HG02885 (cell line): ENCODE data around the gene HDAC3.
"Not testable (repeated sequence)": the region's sequence is repeated elsewhere in the genome, so short reads cannot be mapped to it uniquely, and the experiment has no call there.

Experiments used
- ATAC-seq: cut with Tn5 transposase; IDR thresholded peaks from one replicate; pipeline ENCODE4 v1.9.1; 2021; ENCODE audit warnings: mild to moderate bottlenecking; ENCODE audit not compliant: unreplicated experiment, poor library complexity

The HDAC3 gene

GRCh38 chr5:141636106-141636412 is 590 bp downstream of the HDAC3 start:
- no peak for ATAC-seq

DNA sequence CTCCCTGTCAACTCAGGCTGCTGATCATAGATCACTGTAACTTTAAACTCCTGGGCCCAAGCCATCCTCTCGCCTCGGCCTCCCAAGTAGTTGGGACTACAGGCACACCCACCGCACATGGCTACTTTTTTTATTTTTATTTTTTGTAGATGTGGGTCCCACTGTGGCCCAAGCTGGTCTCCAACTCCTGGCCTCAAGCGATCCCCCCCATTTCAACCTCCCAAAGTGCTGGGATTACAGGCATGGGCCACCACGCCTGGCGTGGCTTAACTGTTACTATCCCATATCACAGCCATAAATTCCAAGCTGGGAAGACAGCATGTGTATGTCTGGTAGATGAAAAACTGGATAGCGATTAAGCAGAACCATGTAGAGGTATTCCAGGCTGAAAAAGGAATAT is 1.0 kb downstream of the HDAC3 start:
- no peak for ATAC-seq

DNA sequence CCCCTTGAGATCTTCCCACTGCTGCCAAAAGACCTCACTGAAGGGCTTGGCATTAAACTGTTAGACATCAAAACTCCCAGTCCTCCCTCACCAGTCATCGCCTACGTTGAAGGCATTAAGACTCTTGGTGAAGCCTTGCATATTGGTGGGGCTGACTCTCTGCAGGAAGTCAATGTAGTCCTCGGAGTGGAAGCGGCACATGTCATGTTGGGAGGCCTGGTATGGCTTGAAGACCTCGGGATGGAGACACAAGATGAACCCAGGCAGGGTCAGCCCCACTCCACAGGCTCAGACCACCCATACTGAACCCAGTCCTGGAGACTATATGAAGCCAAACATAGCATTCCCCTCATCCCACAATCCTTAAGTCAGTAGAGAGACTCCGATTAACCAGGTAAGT is 1.9 kb downstream of the HDAC3 start:
- ATAC-seq, result no peak

DNA sequence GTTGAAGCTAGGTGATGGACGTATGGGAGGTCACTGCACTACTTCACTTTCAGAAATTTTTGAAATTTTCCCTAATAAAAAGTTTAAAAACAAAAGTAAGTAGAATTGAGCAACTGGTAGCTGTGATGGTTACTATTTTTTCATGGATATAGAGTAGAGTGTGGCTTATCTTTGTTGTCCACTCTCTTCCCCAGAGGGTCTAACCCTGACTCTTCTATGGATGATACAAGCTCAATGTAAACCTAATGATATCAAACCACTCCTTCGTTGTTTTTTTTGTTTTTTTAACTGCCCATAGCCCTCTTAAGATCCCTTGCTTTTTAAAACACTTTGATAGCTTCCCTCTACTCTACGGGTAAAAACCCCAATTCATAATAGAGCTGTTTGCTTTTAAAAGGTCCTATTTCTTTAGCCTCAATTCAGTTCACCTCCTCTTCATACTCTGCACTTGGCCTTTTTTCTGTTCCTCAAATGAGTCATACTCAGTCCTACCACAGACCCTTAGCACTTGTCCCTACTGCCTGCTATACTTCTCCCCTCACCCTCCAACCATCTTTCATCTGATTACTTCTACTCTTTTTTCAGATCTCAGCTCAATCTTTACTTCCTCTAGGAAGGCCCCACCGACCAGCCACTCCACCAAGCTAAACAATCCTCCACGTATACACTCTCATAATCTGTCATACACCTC is 2.6 kb downstream of the HDAC3 start:
- peak; percentile 74 for ATAC-seq

DNA sequence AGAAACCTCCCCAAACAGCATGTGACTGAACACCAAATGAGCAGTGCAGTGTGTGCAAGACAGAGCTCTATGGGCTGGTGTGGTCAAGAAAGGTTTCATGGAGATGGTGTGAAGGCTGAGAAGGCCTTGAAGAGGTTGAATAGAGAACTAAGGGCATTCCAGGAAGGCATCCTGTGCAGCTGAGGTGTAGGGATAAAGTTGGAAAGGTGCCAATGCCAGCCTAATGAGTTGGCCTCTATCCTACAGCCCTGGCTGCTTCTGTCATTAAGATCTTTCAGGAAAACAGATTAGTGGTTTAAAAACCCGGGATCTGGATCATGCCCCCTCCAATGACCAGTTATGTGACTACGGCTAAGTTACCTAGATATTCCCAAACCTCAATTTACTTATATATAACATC is 4.0 kb downstream of the HDAC3 start:
- no peak for ATAC-seq

DNA sequence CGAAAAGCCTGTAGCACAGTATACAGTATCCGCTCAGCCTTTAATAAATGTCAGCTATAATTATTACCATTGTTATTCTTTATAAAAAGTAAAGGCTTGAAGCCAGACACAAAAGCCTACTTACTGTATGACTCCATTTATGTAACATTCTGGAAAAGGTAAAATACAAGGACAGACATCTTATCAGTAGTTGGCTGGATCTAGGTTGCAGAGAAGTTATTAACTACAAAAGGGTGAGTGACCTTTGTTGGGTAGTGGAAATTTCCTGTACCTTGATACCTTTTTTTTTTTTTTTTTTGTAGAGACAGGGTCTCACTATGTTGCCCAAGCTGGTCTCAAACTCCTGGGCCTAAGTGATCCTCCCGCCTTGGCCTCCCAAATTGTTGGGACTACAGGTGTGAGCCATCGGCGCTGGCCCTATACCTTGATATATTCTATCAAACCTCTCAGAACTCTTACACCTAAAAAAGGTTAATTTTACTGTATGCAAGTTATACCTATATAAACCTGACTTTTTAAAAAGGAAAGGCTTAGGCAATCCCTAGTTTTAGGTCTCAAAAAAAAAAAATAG is 6.0 kb downstream of the HDAC3 start:
- no peak for ATAC-seq

DNA sequence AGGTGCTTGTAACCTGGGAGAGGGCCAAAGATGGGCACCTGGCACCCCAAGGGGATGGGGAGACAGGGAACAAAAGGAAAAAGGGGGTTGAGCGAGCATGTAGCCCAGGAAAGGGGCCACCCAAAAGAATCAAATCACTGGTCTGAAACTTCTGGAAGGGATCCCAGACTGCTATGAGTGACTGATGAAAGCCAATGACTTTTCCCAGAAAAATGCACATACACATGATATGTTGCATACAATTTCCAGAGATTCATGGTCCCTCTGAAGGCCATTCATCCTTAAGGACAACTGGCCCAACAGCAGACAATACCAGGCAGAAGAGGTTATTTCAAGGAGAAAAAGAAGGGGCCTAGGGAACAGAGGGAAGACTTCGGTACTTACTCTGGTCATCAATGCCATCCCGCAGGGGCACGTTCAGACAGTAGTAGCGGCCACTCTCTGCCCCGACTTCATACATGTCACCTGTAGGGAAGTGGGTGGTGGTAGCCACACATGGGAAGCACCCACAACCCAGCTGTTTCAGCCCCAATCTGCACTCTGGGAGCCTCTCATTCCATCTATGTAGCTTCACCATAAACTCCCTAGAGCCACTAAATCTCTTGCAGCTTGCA is 8.4 kb downstream of the HDAC3 start:
- no peak for ATAC-seq

- no peak for ATAC-seq
Observed at GRCh38 chr5:141623611-141624010, 13.0 kb downstream of the HDAC3 start.

- ATAC-seq, result peak; percentile 67
Observed at GRCh38 chr5:141623186-141623585, 13.5 kb downstream of the HDAC3 start.

- peak; percentile 83 for ATAC-seq
Observed at GRCh38 chr5:141618804-141619554, 17.7 kb downstream of the HDAC3 start, which contains the start of gene DIAPH1. Gene DIAPH1, minus strand, starts transcription at chr5:141619000. Its CDS starts 86 bp downstream, at chr5:141618914.

GRCh38 chr5:141618030-141618803 is 18.4 kb downstream of the HDAC3 start:
- peak; percentile 28 for ATAC-seq

DNA sequence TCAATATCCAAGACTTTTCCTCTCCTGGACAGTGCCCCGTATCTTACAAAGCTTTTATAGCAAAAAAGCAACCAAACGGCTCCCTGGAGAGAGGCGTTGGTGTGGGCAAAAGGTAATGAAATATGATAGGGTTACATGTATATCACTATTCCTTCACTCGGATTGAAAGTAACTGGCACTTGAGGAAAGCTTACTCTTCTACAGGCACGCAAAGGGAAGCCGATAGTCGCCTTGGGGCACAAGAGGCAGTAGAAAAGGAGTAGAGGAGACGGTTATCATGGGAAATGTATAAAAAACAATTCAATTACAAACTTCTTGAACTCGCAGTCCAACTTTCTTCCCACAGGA is 19.0 kb downstream of the HDAC3 start:
- no peak for ATAC-seq

DNA sequence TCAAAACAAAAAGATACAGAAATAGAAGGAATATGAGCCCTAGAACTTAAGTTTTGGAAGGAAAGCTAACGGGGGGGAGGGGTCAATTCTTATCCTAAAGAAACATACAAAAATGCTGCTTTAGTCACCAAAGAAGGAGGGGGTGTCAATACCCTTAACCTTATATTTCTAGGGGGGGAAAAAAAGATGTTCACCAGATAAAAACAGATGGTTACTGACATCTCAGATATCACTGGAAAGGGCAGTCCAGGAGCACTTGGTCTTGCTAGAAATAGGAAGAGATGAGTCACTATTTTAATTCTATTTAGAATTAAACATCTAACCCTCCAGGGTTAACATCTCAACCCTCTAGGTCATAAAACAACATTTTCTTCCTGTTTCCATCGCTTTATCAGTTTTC is 19.5 kb downstream of the HDAC3 start:
- ATAC-seq, result no peak

GRCh38 chr5:141615991-141616720 is 20.5 kb downstream of the HDAC3 start:
- ATAC-seq, result no peak

DNA sequence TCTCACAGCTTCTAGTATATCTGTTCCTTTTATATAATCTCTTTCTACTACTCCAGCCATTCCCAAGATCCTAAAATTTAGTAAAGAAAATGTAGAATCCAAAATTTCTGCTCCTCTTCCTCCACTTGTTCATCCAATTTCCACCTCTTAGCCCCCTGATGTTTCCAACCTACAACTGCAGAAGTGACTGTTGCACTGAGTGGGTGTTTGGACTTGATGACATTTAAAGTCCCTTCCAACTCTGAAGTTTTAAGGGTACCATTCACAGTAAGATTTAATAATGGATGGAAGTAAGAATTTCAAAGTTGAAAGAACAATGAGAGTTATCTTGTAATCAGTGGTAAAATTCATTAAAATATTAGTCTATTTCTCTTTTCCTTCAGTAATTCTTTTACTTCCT is 23.3 kb downstream of the HDAC3 start:
- ATAC-seq, result no peak

- no peak for ATAC-seq
Observed at GRCh38 chr5:141611289-141611688, 25.4 kb downstream of the HDAC3 start.

- ATAC-seq, result not testable (repeated sequence)
Observed at GRCh38 chr5:141609921-141610320, 26.7 kb downstream of the HDAC3 start.

DNA sequence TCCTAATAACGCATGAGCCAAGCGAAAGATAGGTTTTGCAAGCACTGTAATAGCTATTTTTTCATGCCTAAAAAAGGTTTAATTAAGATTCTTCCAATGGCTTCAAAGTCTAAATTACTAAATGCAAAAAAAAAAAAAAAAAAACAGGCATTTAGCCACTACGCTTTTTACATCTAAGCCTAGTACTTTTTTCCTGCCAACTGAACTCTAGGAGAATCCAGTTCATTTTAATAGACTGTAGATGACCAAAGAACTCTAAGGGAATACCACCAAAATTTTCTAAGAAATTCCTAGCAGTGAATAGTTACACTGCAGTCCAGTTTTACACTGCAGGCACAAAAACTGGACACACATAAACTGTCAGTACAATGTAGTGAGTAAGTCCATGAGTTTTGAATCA is 27.6 kb downstream of the HDAC3 start:
- no peak for ATAC-seq

DNA sequence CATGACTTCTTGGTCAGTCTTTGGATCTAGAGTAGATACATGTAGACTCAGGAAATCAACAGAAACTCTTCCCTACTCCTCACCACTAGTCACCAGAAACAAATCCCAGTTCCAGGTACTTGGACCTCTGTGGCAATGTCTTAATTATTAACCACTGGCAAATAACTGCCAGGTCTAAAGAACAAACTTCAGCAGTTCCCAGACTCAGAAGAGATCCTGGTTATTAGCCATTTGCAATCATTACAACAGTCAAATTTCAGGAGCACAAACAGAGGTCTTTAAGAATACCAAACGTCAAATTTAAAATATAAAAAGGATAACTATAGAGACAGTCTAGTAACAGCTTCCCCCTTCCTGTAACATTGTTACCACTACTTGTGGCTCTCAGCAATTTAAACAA is 28.1 kb downstream of the HDAC3 start:
- ATAC-seq, result no peak

DNA sequence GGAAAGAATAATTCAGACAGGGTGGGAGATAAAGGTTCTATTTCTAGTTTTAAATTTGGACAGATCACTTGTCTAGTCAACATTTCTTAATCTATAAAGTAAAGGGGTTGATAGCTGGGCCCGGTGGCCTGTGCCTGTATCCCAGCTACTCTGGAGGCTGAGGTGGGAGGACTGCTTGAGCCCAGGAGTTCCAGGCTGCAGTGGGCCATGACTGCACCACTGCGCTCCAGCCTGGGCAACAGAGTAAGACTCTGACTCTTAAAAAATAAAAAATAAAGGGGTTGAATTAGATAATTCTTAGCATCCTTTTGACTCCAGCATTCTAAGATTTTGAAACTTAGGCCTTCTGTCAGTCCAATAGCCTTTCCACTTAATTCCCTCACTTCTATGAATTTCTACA is 28.6 kb downstream of the HDAC3 start:
- ATAC-seq, result no peak
